Renal pelvis (tissue), 12 donors: ENCODE data around the gene IKBKE. TPM values are rescaled to one million over a fixed set of nuclear protein-coding genes. Genes with fewer than 3 reads are reported as not detected.

ENCODE experiments used
- DNase-seq: peaks from one replicate; pipeline ENCODE4 v3.0.0-alpha.2; 2013
- long read RNA-seq, 16 experiments: transcript quantifications; one replicate each; lab custom pipeline, GENCODE V29; 2026
- polyA plus RNA-seq, 3 donors: library from polyadenylated mRNA; unstranded; fragments of 120-200 nt; gene quantifications; one replicate each; pipeline ENCODE4 v1.2.1, GENCODE V29; 2013; ENCODE audit not compliant: insufficient read length in 3 of 3

The IKBKE gene
- polyA plus RNA-seq: 1 to 10 TPM; 5.8 to 6.6 (median 6.0) TPM
- long read RNA-seq, donor 1: 0 reads
- long read RNA-seq, donor 2, partial matches to known transcripts: 0 of 2 reads
- long read RNA-seq, donor 2, other reads (novel, unspliced or antisense): 0 of 2 reads
- long read RNA-seq, donor 3, partial matches to known transcripts: 0 of 1 reads
- long read RNA-seq, donor 3, other reads (novel, unspliced or antisense): 0 of 1 reads
- long read RNA-seq, donor 4, partial matches to known transcripts: 0 of 1 reads
- long read RNA-seq, donor 4, other reads (novel, unspliced or antisense): 0 of 1 reads
- long read RNA-seq, donor 5: 0 reads
- long read RNA-seq, donor 6: 0 reads
- long read RNA-seq, donor 7: 0 reads
- long read RNA-seq, donor 8: 0 reads
- long read RNA-seq, donor 9: 0 reads
- long read RNA-seq, donor 10, partial matches to known transcripts: 0 of 1 reads
- long read RNA-seq, donor 10, other reads (novel, unspliced or antisense): 0 of 1 reads
- long read RNA-seq, donor 11: 0 reads
- long read RNA-seq, donor 12: 0 reads
- long read RNA-seq, donor 13: 0 reads
- long read RNA-seq, donor 14: 0 reads
- long read RNA-seq, donor 15, partial matches to known transcripts: 0 of 2 reads
- long read RNA-seq, donor 15, other reads (novel, unspliced or antisense): 0 of 2 reads
- long read RNA-seq, donor 16: 0 reads

DNA sequence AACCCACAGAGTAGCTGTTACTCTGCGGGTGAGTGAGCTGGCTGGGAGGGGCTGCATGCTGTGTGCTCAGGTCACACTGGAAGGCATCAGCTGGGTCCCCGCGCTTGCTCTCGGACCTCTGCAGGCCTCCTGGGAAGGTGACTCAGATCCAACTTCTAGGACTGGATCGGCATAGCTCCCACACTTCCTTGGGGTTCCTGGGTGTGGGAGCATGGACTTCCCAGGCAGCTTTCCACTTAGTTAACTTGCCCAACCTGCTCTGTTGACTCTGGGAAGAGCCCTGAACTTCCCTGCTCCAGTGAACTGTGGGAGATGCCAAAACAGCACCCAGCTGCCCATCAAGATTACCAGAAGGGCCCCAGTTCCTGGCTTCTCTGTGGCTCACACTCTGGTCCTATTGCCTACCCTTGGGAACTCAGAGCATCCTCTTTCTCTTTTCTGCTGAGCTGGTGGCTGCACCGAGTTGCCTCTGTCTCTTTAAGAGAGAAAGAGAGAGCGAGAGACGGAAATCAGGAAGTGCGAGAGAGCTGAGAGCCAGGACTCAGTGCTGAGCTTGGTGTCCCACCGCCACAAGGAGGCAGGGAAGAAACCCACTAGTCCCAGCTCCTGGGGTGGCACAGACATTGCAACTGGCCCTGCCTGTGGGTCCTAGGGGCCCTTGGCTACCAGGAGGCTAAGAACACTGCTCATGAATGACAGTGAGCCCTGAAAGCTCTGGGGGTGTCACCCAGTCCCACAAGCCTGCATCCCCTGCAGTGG, at the start of gene IKBKE:
TSS of gene IKBKE (plus strand) at position 544 of the 759 bp plus-strand sequence. CDS start 2,752 bp downstream, outside the sequence.
- no peak for DNase-seq

GRCh38 chr1:206421616-206422340, 48.5 kb upstream of the IKBKE start:
- no peak for DNase-seq

DNA sequence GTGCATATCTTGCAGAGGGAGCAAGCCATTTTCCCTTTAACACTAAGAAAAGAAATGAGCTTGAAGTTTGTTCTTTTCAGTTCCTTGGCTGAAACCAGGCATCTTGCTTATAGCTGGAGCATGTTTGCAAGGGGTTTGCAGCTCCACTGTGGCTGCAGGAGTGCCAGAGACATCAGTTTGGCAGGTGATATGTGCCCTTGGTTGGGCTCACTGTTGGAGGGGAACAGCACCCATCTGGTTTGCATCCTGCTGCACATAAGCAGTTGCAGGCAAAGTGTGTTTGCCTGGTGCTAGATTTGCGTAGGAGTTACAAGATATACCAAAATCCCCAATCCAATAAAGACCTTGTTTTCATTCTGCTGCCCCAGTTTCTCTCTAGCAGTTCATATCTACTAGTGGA, 47.8 kb upstream of the IKBKE start:
- no peak for DNase-seq

DNA sequence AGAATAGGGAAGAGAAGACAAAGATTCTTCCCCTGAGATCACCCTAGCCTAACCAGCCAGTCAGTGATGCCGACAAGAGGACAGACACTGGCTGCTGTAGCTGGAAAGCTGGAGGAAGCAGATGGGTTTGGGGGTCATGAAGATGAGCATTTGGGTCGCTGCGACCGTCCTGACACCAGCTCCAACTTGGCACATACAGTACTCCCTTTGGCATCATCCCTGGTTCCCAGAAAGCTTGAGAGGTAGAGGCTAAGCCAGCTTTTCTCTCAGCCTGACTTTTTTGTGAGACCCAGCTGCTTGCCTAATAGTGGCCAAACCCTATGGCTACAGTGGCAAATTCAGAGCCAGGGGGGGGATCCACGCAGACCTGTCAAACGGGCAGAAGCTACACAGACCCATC, 43.0 kb upstream of the IKBKE start:
- DNase-seq: no peak

DNA sequence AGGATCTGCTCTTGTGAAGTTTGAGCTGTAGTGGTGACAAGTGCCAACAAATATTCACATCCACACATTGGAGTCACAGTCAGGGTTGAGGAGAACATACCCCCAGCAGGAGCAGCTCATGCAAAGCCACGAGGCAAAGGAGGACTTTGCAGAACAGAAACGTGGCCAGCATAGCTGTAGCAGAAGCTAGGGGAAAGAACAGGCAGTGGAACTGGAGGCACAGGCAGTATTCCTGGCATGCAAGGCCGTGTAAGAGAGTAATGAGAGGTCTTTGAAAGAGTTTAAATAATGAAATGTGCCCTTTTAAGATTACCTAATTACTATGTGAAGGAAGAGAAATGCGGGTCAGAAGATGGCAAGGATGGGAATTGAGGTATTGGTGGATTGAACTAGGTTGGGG, 40.9 kb upstream of the IKBKE start:
- DNase-seq: no peak

DNA sequence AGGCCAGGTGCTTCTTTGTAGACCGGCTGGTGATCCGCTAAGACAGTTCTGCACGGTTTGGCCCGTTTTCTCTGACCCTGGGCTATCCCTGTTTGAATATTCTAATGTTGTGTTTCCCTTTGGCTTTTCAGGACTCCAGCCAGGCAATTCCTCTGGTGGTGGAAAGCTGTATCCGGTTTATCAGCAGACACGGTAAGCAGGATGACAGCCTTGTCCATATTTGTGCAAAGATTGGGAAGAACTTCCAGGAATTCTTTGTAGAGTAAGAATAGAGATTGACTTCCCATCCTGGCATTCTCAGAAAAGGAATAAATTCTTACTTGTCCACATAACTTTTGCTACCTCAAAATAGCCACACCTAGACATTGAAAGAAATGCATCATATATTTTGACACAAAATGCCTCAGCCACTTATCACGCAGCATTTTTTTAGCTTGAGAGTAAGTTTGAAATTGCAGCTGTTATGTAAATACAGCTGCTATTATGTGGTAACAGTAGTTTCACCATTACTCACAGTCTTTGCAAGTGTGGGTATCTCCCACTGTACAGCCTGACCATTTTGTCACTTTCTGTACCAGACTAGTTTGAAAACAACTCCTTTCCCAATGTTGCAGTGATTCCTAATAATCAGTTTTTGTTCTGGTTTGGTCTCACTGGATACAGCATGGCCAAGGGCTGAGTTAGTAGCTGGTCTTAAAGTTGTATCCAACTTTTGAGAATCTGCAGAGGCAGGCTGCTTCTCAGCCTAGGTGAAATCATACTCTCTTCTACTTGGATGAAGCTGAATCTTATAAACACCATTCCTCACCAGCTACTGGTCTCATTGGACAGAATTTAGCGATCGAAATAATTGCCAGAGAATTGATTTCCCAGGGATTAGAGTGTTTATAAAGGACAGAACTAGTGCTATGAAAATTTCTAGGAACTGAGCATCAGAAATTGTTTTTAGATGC, 40.0 kb upstream of the IKBKE start:
- no peak for DNase-seq

GRCh38 chr1:206435445-206435844, 34.8 kb upstream of the IKBKE start:
- no peak for DNase-seq

DNA sequence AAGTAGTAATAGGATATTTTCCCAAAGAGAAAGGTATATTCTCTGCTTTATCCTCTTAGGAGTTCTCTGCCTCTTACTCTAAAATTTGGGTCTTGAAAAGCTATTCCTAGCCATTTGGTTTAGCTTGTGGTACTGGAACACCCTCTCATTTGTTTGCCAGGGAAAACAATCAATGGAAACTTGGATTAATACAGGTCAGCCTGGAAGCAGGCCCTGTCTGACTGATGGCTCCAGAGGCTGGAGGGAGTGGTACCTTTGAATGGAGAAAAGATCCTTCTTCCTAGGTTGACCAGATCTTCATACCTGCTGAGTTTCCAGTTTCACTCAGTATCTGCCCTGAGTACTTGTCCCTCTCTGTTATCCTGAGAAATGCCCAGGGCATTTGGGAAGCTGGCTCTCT, 31.7 kb upstream of the IKBKE start:
- DNase-seq: no peak

GRCh38 chr1:206439205-206439604, 31.1 kb upstream of the IKBKE start:
- DNase-seq: no peak

DNA sequence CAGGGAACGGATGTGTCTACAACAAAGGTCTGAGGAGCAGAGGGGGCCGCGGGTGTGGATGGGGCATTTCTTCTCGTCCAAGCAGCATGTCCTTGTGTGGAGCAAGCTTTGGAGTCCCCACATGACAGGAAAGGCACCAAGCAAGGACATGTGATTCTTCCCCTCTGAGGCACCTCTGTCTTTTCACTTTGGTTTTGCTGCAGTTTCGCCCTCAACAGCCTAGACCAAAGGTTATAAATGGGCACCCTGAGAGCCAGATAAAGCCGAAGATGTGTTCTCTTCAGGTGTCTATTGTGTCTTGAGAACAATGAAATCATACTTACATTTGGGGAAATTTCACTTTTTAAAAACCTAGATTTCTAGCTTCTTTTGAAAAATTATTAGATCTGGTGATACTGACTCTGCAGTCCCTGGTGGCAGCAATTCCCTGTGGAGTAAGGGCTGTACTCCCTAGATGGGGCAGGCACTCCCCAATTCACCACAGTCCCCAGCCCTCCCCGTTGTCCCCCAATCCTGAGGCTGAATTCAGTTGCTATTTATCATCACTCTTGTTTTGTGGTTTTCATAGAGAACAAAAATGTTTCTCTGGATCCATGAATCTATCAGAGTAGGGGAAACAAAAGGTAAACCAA, 28.8 kb upstream of the IKBKE start:
- DNase-seq: no peak

DNA sequence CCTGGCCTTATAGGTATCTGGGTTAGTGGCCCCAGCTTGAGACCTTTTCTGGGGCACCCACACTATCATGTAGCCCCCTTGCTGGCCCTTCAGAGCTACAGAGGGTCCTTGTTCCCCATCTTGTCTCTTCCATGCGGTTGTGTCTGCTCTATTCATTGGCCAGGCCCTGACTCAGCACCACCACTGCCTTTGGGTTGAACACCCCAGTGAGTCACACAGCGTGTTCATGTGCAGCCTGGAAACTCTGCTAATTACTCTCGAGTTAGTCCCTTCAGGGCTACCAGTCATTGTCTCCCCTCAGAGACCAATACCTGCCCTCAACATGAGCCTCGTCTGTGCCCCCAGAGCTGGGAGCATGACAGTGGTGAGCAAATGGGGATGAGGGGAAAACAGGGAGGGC, 28.2 kb upstream of the IKBKE start:
- DNase-seq: no peak

GRCh38 chr1:206445116-206445515, 25.2 kb upstream of the IKBKE start:
- DNase-seq: no peak

DNA sequence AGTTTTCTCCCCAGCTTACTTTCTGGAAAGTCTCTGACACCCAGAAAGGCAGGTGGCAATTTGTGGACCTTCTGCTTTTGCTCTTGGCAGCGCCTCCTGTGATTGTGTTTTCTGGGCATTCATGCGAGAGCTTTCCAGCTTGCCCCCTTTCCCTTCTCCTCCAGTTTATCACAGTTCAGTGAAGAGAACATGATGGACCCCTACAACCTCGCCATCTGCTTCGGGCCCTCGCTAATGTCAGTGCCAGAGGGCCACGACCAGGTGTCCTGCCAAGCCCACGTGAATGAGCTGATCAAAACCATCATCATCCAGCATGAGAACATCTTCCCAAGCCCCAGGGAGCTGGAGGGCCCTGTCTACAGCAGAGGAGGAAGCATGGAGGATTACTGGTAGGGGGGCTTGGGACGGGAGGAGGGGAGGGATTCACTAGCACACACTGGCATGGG, 24.3 kb upstream of the IKBKE start:
- DNase-seq: no peak

DNA sequence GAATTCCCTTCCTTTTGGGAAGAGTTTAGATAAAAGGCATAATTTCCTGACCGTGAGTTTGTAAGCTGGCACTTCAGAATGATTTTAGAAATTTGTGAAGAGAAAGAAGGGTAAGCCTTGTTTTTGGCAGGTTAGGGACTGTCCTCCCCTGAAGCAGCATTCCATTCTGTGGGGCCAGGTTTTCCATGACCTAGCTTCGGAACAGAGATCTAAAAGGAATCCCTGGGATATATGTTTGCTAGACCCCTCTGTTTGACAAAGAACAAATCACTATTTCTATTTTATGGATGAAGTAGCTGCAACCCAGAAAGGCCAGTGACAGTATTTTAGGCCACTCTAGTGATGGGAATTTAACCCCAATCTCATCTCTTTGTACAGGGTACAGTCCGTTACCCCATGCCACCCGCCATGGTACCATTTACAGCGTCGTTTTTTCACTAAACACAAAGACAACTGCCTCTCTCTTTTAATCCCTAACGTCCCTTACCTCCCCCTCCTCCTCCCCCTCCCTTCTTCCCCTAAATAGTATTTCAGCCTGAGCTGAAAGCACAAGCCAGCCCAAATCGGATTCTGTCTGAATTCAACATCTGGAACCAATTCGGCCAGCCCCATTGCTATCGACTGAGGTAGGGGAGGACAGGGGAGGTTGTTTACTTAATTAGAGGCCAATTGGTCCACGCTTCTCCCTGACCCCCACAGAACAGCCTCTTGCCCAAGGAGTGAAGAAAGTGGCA, 23.4 kb upstream of the IKBKE start:
- DNase-seq: no peak

GRCh38 chr1:206447422-206447765, 22.9 kb upstream of the IKBKE start:
- no peak for DNase-seq

DNA sequence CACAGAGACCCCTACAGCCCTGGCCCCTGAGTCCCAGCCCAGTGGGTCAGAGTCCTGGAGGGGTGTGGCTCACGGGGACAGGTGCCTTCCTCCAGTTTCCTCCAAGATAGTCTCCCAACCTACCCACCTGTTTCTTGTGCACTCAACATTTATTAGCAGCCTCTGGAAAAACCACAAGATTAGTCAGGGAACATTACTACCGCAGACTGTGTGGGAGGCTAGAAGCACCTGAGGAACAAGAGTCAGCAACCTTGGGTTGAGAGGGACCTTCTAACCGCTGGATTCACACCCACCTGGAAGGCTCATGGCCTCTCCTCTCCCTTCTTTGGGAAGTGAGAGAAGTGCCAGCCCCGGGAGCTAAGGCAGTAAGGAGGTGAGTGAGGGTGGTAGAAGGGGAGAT, 22.5 kb upstream of the IKBKE start:
- DNase-seq: no peak

DNA sequence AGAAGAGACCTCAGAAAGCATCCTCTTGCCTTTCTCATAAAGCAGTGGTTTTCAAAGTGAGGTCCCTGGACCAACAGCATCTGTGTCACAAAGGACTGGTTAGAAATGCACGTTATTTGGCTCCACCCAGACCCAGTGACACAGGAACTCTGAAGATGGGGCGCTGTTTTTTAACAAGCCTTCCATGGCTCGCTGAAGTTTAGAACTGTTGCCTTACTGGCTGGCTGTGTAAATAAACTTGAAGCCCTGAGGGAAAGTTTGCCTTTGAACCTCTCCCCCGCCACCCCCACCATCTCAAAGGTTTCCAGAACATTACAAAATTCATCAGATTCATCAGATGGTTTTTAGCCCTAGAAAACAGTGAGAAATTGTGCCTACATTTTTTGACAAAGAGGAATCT, 21.8 kb upstream of the IKBKE start:
- DNase-seq: no peak

- DNase-seq: no peak
These were observed 20.7 kb upstream of the IKBKE start for GRCh38 chr1:206449565-206449964.

GRCh38 chr1:206450281-206450680, 20.0 kb upstream of the IKBKE start:
- DNase-seq: no peak
